T-cell (primary cell): ENCODE results near the gene JPT2. TPM values are rescaled to one million over a fixed set of nuclear protein-coding genes. Genes with fewer than 3 reads are reported as not detected.

Source experiments
- ATAC-seq, 4 experiments: fragments of 200-7000 bp in 3 of 4; fragments of 150-1000 bp in 1 of 4; cut with Tn5 transposase; replicated peaks in 1 of 4; 1 replicate in 3 of 4; 2 replicates in 1 of 4; pipeline ENCODE4 v1.10.0; 2021; ENCODE audit warnings: moderate library complexity in 3 of 4, mild to moderate bottlenecking in 2 of 4, moderate number of reproducible peaks in 1 of 4
- CTCF ChIA-PET, 2 donors: fragments of 300-600 bp; sonication (Branson Sonifier 250); formaldehyde crosslinking; loops; one replicate each; lab custom pipeline; 2022; ENCODE audit warnings: antibody characterized with exemption in 2 of 2; lab: Charles Lee
- POLR2A ChIA-PET, 2 donors: fragments of 300-600 bp; sonication (Branson Sonifier 250); formaldehyde crosslinking; loops; one replicate each; lab custom pipeline; 2022; ENCODE audit warnings: antibody characterized with exemption in 2 of 2; lab: Charles Lee
- DNase-seq, 35 experiments: peaks; one replicate each; pipeline versions ENCODE4 v3.0.0 to v3.0.0-alpha.2; 2013 to 2023
- H3K27ac ChIP-seq: one replicate; pipeline ENCODE4 v1.5.1; 2013; ENCODE audit warnings: low read length
- H3K27me3 ChIP-seq, 2 experiments: replicated peaks in 1 of 2; 1 replicate in 1 of 2; 2 replicates in 1 of 2; pipeline versions ENCODE4 v1.6.1 to v1.7.0; 2013; ENCODE audit warnings: low read length in 1 of 2, mixed read lengths in 1 of 2; ENCODE audit not compliant: control insufficient read depth in 2 of 2, insufficient read depth in 2 of 2; ENCODE audit errors: extremely low read depth in 1 of 2
- H3K36me3 ChIP-seq, 2 donors: 1 replicate in 1 of 2; 2 replicates in 1 of 2; pipeline versions ENCODE4 v1.6.1 to v1.7.0; 2013; ENCODE audit warnings: low read length in 1 of 2; ENCODE audit not compliant: control insufficient read depth in 2 of 2, insufficient read depth in 1 of 2; ENCODE audit errors: extremely low read depth in 1 of 2
- H3K4me1 ChIP-seq, 2 experiments: 1 replicate in 1 of 2; 2 replicates in 1 of 2; pipeline versions ENCODE4 v1.6.1 to v1.7.0; 2013; ENCODE audit warnings: low read length in 2 of 2, mixed read lengths in 1 of 2; ENCODE audit not compliant: insufficient read depth in 2 of 2, control insufficient read depth in 1 of 2; ENCODE audit errors: extremely low read depth in 1 of 2
- H3K4me3 ChIP-seq, 2 donors: 1 replicate in 1 of 2; 2 replicates in 1 of 2; pipeline versions ENCODE4 v1.5.1 to v1.7.0; 2013; ENCODE audit warnings: mild to moderate bottlenecking in 2 of 2, low read length in 1 of 2, moderate library complexity in 1 of 2; ENCODE audit not compliant: control insufficient read depth in 1 of 2; ENCODE audit errors: extremely low read depth in 1 of 2
- H3K9me3 ChIP-seq: 2 replicates; pipeline ENCODE4 v1.7.0; 2013
- H3K27ac Mint-ChIP-seq, 2 donors: one replicate each; pipeline ENCODE4 v1.8.0; 2020 to 2021; ENCODE audit warnings: mild to moderate bottlenecking in 2 of 2, mixed read lengths in 2 of 2
- H3K27me3 Mint-ChIP-seq, 2 donors: one replicate each; pipeline ENCODE4 v1.8.0; 2021 to 2022; ENCODE audit warnings: mixed read lengths in 2 of 2
- H3K36me3 Mint-ChIP-seq: one replicate; pipeline ENCODE4 v1.8.0; 2021; ENCODE audit warnings: mixed read lengths
- H3K4me1 Mint-ChIP-seq, 3 donors: one replicate each; pipeline ENCODE4 v1.8.0; 2020 to 2022; ENCODE audit warnings: mixed read lengths in 3 of 3, mild to moderate bottlenecking in 1 of 3
- H3K4me3 Mint-ChIP-seq, 3 donors: one replicate each; pipeline ENCODE4 v1.8.0; 2020 to 2022; ENCODE audit warnings: mild to moderate bottlenecking in 3 of 3, mixed read lengths in 3 of 3, moderate library complexity in 3 of 3
- H3K9me3 Mint-ChIP-seq, 3 donors: one replicate each; pipeline ENCODE4 v1.8.0; 2020 to 2022; ENCODE audit warnings: mixed read lengths in 3 of 3
- WGBS: methylation state at CpG from one replicate; pipeline ENCODE4 v1.1.5; 2013; ENCODE audit warnings: missing lambda C conversion rate; ENCODE audit not compliant: insufficient coverage; 5-methylcytosine and 5-hydroxymethylcytosine counted together
- total RNA-seq, 35 experiments: library from RNA in 6 of 35; stranded (reverse) in 6 of 35; fragments of 120-200 nt in 1 of 35; gene quantifications; one replicate each; pipeline versions ENCODE4 v1.2.1 to v1.2.4 and lab custom pipeline; 2013 to 2026

The JPT2 gene
- total RNA-seq, 5 donors from 2014 or later (not counting 1 experiment from before 2014, with no cell fraction given) = 13.8 to 51.1 (median 41.3) TPM

GRCh38 chr16:1743376-1744337 is 65.6 kb downstream of the JPT2 start:
- Mint-ChIP-seq H3K27ac (no peak overlapping the region), H3K9me3 (no peaks in the 10 kb centered on the region), H3K36me3 (peaks cover 9% of the 10 kb centered on the region), H3K27me3 (no peaks in the 10 kb centered on the region), H3K4me1 (no peaks in the 10 kb centered on the region), H3K4me3 (no peak overlapping the region)
- 97% methylated on average over 28 of the region's 32 CpGs for WGBS
- no peak overlapping the region for H3K27ac ChIP-seq
- H3K27me3 ChIP-seq = no peaks in the 10 kb centered on the region
- CTCF ChIA-PET = no interaction called here
- peaks cover 24 to 65% of the 10 kb centered on the region in 2 donors for H3K36me3 ChIP-seq
- no peak for DNase-seq
- no peak overlapping the region for H3K4me3 ChIP-seq
- POLR2A ChIA-PET = no interaction called here
- H3K4me1 ChIP-seq = no peaks in the 10 kb centered on the region
- no peaks in the 10 kb centered on the region for H3K9me3 ChIP-seq
- no peak for ATAC-seq

GRCh38 chr16:1744338-1744840 is 66.3 kb downstream of the JPT2 start:
- Mint-ChIP-seq H3K9me3 (no peaks in the 10 kb centered on the region), H3K4me3 (no peak overlapping the region), H3K27ac (no peak overlapping the region), H3K27me3 (no peaks in the 10 kb centered on the region), H3K4me1 (no peaks in the 10 kb centered on the region), H3K36me3 (peaks cover 15% of the 10 kb centered on the region)
- DNase-seq = no peak
- no peaks in the 10 kb centered on the region for H3K4me1 ChIP-seq
- no peak overlapping the region for H3K27ac ChIP-seq
- 94% methylated on average over 9 of the region's 24 CpGs for WGBS
- no peaks in the 10 kb centered on the region for H3K9me3 ChIP-seq
- peaks cover 28 to 72% of the 10 kb centered on the region in 2 donors for H3K36me3 ChIP-seq
- no peak for ATAC-seq
- no peaks in the 10 kb centered on the region for H3K27me3 ChIP-seq
- no peak overlapping the region for H3K4me3 ChIP-seq
- CTCF ChIA-PET = no interaction called here
- POLR2A ChIA-PET = no interaction called here

- ChIA-PET POLR2A (no interaction called here), CTCF (no interaction called here)
- Histone ChIP-seq H3K36me3 (peaks cover 31 to 75% of the 10 kb centered on the region in 2 donors), H3K4me3 (no peak overlapping the region), H3K4me1 (no peaks in the 10 kb centered on the region), H3K27ac (no peak overlapping the region), H3K9me3 (no peaks in the 10 kb centered on the region), H3K27me3 (no peaks in the 10 kb centered on the region)
- 96% methylated on average over 20 of the region's 25 CpGs for WGBS
- no peak overlapping the region for H3K4me3 Mint-ChIP-seq
- H3K9me3 Mint-ChIP-seq = no peaks in the 10 kb centered on the region
- no peak for DNase-seq
- H3K27ac Mint-ChIP-seq = no peak overlapping the region
- peaks cover 19% of the 10 kb centered on the region for H3K36me3 Mint-ChIP-seq
- H3K27me3 Mint-ChIP-seq = no peaks in the 10 kb centered on the region
- H3K4me1 Mint-ChIP-seq = no peaks in the 10 kb centered on the region
- ATAC-seq = no peak
Observed at GRCh38 chr16:1745181-1745899, 67.3 kb downstream of the JPT2 start.

GRCh38 chr16:1745900-1746692 is 68.0 kb downstream of the JPT2 start:
- ATAC-seq (no peak), DNase-seq (no peak)
- Histone ChIP-seq H3K9me3 (no peaks in the 10 kb centered on the region), H3K27me3 (no peaks in the 10 kb centered on the region), H3K4me1 (no peaks in the 10 kb centered on the region), H3K27ac (no peak overlapping the region), H3K4me3 (no peak overlapping the region), H3K36me3 (peaks cover 26 to 74% of the 10 kb centered on the region in 2 donors)
- WGBS = 97% methylated on average over 18 of the region's 29 CpGs
- ChIA-PET CTCF (no interaction called here), POLR2A (no interaction called here)
- no peaks in the 10 kb centered on the region for H3K9me3 Mint-ChIP-seq
- no peaks in the 10 kb centered on the region for H3K4me1 Mint-ChIP-seq
- H3K27ac Mint-ChIP-seq = no peak overlapping the region
- H3K36me3 Mint-ChIP-seq = peaks cover 19% of the 10 kb centered on the region
- no peak overlapping the region for H3K4me3 Mint-ChIP-seq
- H3K27me3 Mint-ChIP-seq = no peaks in the 10 kb centered on the region

GRCh38 chr16:1746693-1747195 is 68.7 kb downstream of the JPT2 start:
- Histone ChIP-seq H3K4me1 (no peaks in the 10 kb centered on the region), H3K9me3 (no peaks in the 10 kb centered on the region), H3K4me3 (no peak overlapping the region), H3K27ac (no peak overlapping the region), H3K27me3 (no peaks in the 10 kb centered on the region), H3K36me3 (peaks cover 24 to 75% of the 10 kb centered on the region in 2 donors)
- ATAC-seq (no peak), DNase-seq (no peak)
- no peaks in the 10 kb centered on the region for H3K9me3 Mint-ChIP-seq
- H3K36me3 Mint-ChIP-seq = peaks cover 22% of the 10 kb centered on the region
- CTCF ChIA-PET = no interaction called here
- POLR2A ChIA-PET = no interaction called here
- H3K4me1 Mint-ChIP-seq = no peaks in the 10 kb centered on the region
- H3K4me3 Mint-ChIP-seq = no peak overlapping the region
- 96% methylated on average over 31 of the region's 31 CpGs for WGBS
- no peak overlapping the region for H3K27ac Mint-ChIP-seq
- no peaks in the 10 kb centered on the region for H3K27me3 Mint-ChIP-seq

GRCh38 chr16:1747934-1748333 is 69.9 kb downstream of the JPT2 start:
- H3K4me3 ChIP-seq = no peak overlapping the region
- ChIA-PET CTCF (no interaction called here), POLR2A (no interaction called here)
- ATAC-seq (no peak), DNase-seq (no peak)
- no peak overlapping the region for H3K4me3 Mint-ChIP-seq
- H3K27ac Mint-ChIP-seq = no peak overlapping the region
- H3K9me3 Mint-ChIP-seq = no peaks in the 10 kb centered on the region
- peaks cover 28 to 76% of the 10 kb centered on the region in 2 donors for H3K36me3 ChIP-seq
- no peaks in the 10 kb centered on the region for H3K9me3 ChIP-seq
- no peaks in the 10 kb centered on the region for H3K27me3 ChIP-seq
- H3K36me3 Mint-ChIP-seq = peaks cover 30% of the 10 kb centered on the region
- no peaks in the 10 kb centered on the region for H3K4me1 ChIP-seq
- no peak overlapping the region for H3K27ac ChIP-seq
- H3K4me1 Mint-ChIP-seq = no peaks in the 10 kb centered on the region
- H3K27me3 Mint-ChIP-seq = no peaks in the 10 kb centered on the region
- WGBS = 97% methylated on average over 11 of the region's 11 CpGs
